HCT116 (cell line): ENCODE results near the gene R3HCC1L. TPM values are rescaled to one million over a fixed set of nuclear protein-coding genes. Genes with fewer than 3 reads are reported as not detected.

ENCODE experiments used
- ATAC-seq: fragments of 200-7000 bp; cut with Tn5 transposase; 2 replicates; pipeline ENCODE4 v1.9.1; 2020; ENCODE audit warnings: mild to moderate bottlenecking, moderate library complexity
- BruUV-seq: library from RNA; stranded (reverse); fragments of 400-500 nt; replicated peaks from 2 replicates; lab custom pipeline; 2021; lab: Mats Ljungman, UMichigan
- CTCF ChIA-PET: fragments of 300-600 bp; sonication (Branson Sonifier 250); formaldehyde crosslinking; loops from one replicate; lab custom pipeline; 2021; ENCODE audit warnings: antibody characterized with exemption; lab: Charles Lee
- POLR2A ChIA-PET: fragments of 300-600, 350-600 bp; sonication (Branson Sonifier 250); formaldehyde crosslinking; loops from one replicate; lab custom pipeline; 2021; ENCODE audit warnings: antibody characterized with exemption; lab: Charles Lee
- RAD21 ChIA-PET, 2 experiments: fragments of 300-600 bp; sonication (Branson Sonifier 250); formaldehyde crosslinking; loops; one replicate each; lab custom pipeline; 2023; ENCODE audit warnings: low total read pairs in 2 of 2; ENCODE audit not compliant: uncharacterized antibody in 2 of 2, unreplicated experiment in 2 of 2, low non-redundant PET in 1 of 2; lab: Charles Lee
- DNase-seq: peaks from one replicate; pipeline ENCODE4 v3.0.0-alpha.2; 2010; ENCODE audit warnings: low read depth, low spot score
- H2AFZ ChIP-seq: fragments of 200-600 bp; shearing (Covaris generic), sonication (generic); 2 replicates; pipeline ENCODE4 v1.6.1; 2017; ENCODE audit warnings: low read depth, mixed run types, mixed read lengths, antibody characterized with exemption, low read length; ENCODE audit not compliant: poor library complexity, severe bottlenecking
- H3K27ac ChIP-seq: 2 replicates; pipeline ENCODE4 v1.5.1; 2012; ENCODE audit warnings: low read depth, low read length
- H3K27me3 ChIP-seq: fragments of 200-600 bp; sonication (generic); 2 replicates; pipeline ENCODE4 v1.6.1; 2016; ENCODE audit warnings: mixed run types, low read length, mixed read lengths; ENCODE audit not compliant: insufficient read depth
- H3K36me3 ChIP-seq, 2 experiments: fragments of 200-500 bp in 1 of 2; fragments of 200-600 bp in 1 of 2; sonication (Bioruptor generic) in 1 of 2; sonication (generic) in 1 of 2; 2 replicates each; pipeline versions ENCODE4 v1.5.1 to v1.6.1; 2014 to 2016; ENCODE audit warnings: low read length in 2 of 2, inconsistent platforms in 1 of 2, mixed read lengths in 1 of 2, mixed run types in 1 of 2; ENCODE audit not compliant: insufficient read depth in 2 of 2, control insufficient read depth in 1 of 2
- H3K4me1 ChIP-seq, 2 experiments: fragments of 200-600 bp in 1 of 2; sonication (generic) in 1 of 2; 2 replicates each; pipeline versions ENCODE4 v1.5.1 to v1.6.1; 2012 to 2017; ENCODE audit warnings: low read length in 2 of 2, inconsistent platforms in 1 of 2, mild to moderate bottlenecking in 1 of 2, mixed read lengths in 1 of 2, mixed run types in 1 of 2, moderate library complexity in 1 of 2; ENCODE audit not compliant: insufficient read depth in 2 of 2, control insufficient read depth in 1 of 2
- H3K4me2 ChIP-seq: fragments of 200-600 bp; sonication (generic); 2 replicates; pipeline ENCODE4 v1.6.1; 2017; ENCODE audit warnings: mixed run types, low read length, mixed read lengths
- H3K4me3 ChIP-seq, 2 experiments: fragments of 200-600 bp in 1 of 2; sonication (generic) in 1 of 2; replicated peaks in 1 of 2; 2 replicates each; pipeline ENCODE4 v1.5.1; 2011 to 2016; ENCODE audit warnings: low read length in 2 of 2, control low read depth in 1 of 2, low read depth in 1 of 2, mild to moderate bottlenecking in 1 of 2, mixed read lengths in 1 of 2, mixed run types in 1 of 2
- H3K79me2 ChIP-seq: fragments of 200-600 bp; sonication (generic); 2 replicates; pipeline ENCODE4 v1.6.1; 2017; ENCODE audit warnings: mild to moderate bottlenecking, mixed run types, low read length, moderate library complexity, mixed read lengths; ENCODE audit not compliant: insufficient read depth
- H3K9ac ChIP-seq: fragments of 200-600 bp; sonication (generic); 2 replicates; pipeline ENCODE4 v1.6.1; 2016; ENCODE audit warnings: low read length, mixed read lengths
- H3K9me2 ChIP-seq: fragments of 200-600 bp; sonication (generic), shearing (Covaris generic); 2 replicates; pipeline ENCODE4 v1.6.1; 2017; ENCODE audit warnings: mixed run types, mild to moderate bottlenecking, moderate library complexity; ENCODE audit not compliant: insufficient read depth
- H3K9me3 ChIP-seq, 2 experiments: fragments of 200-500 bp in 1 of 2; fragments of 200-600 bp in 1 of 2; sonication (Bioruptor generic) in 1 of 2; sonication (generic) in 1 of 2; 2 replicates each; pipeline ENCODE4 v1.6.1; 2014 to 2017; ENCODE audit warnings: low read length in 2 of 2, mixed read lengths in 2 of 2, inconsistent platforms in 1 of 2, low read depth in 1 of 2, mild to moderate bottlenecking in 1 of 2, mixed run types in 1 of 2, moderate library complexity in 1 of 2; ENCODE audit not compliant: control insufficient read depth in 1 of 2, insufficient read depth in 1 of 2
- H4K20me1 ChIP-seq: fragments of 200-600 bp; sonication (generic), shearing (Covaris generic); 2 replicates; pipeline ENCODE4 v1.6.1; 2017; ENCODE audit warnings: mixed run types, mild to moderate bottlenecking, moderate library complexity; ENCODE audit not compliant: insufficient read depth
- CBX3 ChIP-seq: IDR thresholded peaks from 2 replicates; pipeline ENCODE4 v1.6.1; 2012; ENCODE audit warnings: low read depth
- ELF1 ChIP-seq: IDR thresholded peaks from 2 replicates; pipeline ENCODE4 v1.6.1; 2012; ENCODE audit warnings: low read depth, borderline replicate concordance
- EZH2phosphoT487 ChIP-seq: fragments of 200-600 bp; IDR thresholded peaks from 2 replicates; pipeline ENCODE4 v1.6.1; 2018; ENCODE audit warnings: antibody characterized with exemption, borderline replicate concordance
- YY1 ChIP-seq: IDR thresholded peaks from 2 replicates; pipeline ENCODE4 v1.6.1; 2011; ENCODE audit warnings: low read length, low read depth, moderate library complexity, mild to moderate bottlenecking; ENCODE audit not compliant: insufficient replicate concordance; ENCODE audit errors: extremely low read depth
- ZNF274 ChIP-seq: fragments of 200-500 bp; sonication (Bioruptor generic); IDR thresholded peaks from 2 replicates; pipeline ENCODE4 v1.6.1; 2014; ENCODE audit warnings: mild to moderate bottlenecking, low read depth, low read length, inconsistent platforms
- intact Hi-C: fragments of 100-400 bp; cut with micrococcal nuclease; formaldehyde crosslinking; loops from 2 replicates; pipeline ENCODE4 v1.10.0; 2022
- total RNA-seq: library from RNA; stranded (reverse); gene quantifications from one replicate; pipeline ENCODE4 v1.2.1, GENCODE V29; 2021; ENCODE audit not compliant: unreplicated experiment
- TF ChIP-seq, protein P1 (sequence below), 3 experiments: fragments of 200-600 bp in 1 of 3; sonication (generic) in 1 of 3; IDR thresholded peaks in 2 of 3; conservative IDR thresholded peaks in 1 of 3; 2 replicates each; pipeline ENCODE4 v1.5.1; 2012 to 2017; ENCODE audit warnings: low read depth in 2 of 3, low read length in 2 of 3, antibody characterized with exemption in 1 of 3, borderline replicate concordance in 1 of 3, control low read depth in 1 of 3, mild to moderate bottlenecking in 1 of 3, mixed read lengths in 1 of 3, mixed run types in 1 of 3, moderate library complexity in 1 of 3; ENCODE audit not compliant: insufficient read depth in 1 of 3
- TF ChIP-seq, protein P2 (sequence below): IDR thresholded peaks from 2 replicates; pipeline ENCODE4 v1.6.1; 2012
- TF ChIP-seq, protein P3 (sequence below): IDR thresholded peaks from 2 replicates; pipeline ENCODE4 v1.6.1; 2012

Gene R3HCC1L
- total RNA-seq, 1 experiment from 2014 or later = 9.3 TPM

DNA sequence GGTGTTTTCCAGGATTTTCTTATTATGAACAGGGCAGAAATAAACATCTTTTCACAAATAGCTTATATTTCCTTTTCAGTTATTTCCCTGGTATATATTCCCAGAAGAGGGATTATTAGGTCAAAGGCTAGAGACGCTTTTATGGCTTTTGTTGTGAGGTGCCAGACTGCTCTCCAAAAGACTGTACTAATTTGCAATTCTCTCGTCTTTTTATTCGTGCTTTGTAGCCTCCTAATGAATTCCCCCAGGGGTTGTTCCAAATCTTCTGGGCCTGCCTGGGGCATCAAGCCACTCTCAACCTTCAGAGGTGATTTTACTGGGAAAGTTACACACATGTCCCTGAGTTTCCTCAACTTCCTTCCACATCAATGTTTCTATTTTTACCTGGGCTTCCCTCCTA, 34.0 kb upstream of the R3HCC1L start:
- POLR2A ChIA-PET = no interaction called here
- H3K36me3 ChIP-seq = no peaks in the 10 kb centered on the region
- no peak overlapping the region for H3K9ac ChIP-seq
- no peak overlapping the region for H3K4me2 ChIP-seq
- ATAC-seq (no peak), DNase-seq (no peak)
- H2AFZ ChIP-seq = no peak overlapping the region
- intact Hi-C loops = no loop called here
- RAD21 ChIA-PET = no interaction called here
- no peak overlapping the region for H3K27ac ChIP-seq
- H3K9me3 ChIP-seq = no peaks in the 10 kb centered on the region
- peaks cover 70% of the 10 kb centered on the region for H3K27me3 ChIP-seq
- H3K4me3 ChIP-seq = no peak overlapping the region
- H3K4me1 ChIP-seq = no peaks in the 10 kb centered on the region
- no TSS peak for BruUV-seq
- H3K79me2 ChIP-seq = no peaks in the 10 kb centered on the region
- no peaks in the 10 kb centered on the region for H3K9me2 ChIP-seq
- CTCF ChIA-PET = no interaction called here
- TF ChIP-seq, protein P1, sequence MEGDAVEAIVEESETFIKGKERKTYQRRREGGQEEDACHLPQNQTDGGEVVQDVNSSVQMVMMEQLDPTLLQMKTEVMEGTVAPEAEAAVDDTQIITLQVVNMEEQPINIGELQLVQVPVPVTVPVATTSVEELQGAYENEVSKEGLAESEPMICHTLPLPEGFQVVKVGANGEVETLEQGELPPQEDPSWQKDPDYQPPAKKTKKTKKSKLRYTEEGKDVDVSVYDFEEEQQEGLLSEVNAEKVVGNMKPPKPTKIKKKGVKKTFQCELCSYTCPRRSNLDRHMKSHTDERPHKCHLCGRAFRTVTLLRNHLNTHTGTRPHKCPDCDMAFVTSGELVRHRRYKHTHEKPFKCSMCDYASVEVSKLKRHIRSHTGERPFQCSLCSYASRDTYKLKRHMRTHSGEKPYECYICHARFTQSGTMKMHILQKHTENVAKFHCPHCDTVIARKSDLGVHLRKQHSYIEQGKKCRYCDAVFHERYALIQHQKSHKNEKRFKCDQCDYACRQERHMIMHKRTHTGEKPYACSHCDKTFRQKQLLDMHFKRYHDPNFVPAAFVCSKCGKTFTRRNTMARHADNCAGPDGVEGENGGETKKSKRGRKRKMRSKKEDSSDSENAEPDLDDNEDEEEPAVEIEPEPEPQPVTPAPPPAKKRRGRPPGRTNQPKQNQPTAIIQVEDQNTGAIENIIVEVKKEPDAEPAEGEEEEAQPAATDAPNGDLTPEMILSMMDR (IDR thresholded peaks at IDR 0.05 in 2 of 3, conservative IDR thresholded peaks at IDR 0.05 in 1 of 3; ENCODE audit: borderline replicate concordance in 1 of 3, insufficient read depth in 1 of 3, low read depth in 2 of 3, low read length in 2 of 3) = no peak
- no peak for TF ChIP-seq CBX3
- no peak for TF ChIP-seq ZNF274
- TF ChIP-seq, protein P2, sequence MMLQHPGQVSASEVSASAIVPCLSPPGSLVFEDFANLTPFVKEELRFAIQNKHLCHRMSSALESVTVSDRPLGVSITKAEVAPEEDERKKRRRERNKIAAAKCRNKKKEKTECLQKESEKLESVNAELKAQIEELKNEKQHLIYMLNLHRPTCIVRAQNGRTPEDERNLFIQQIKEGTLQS = no peak
- TF ChIP-seq, protein P3, sequence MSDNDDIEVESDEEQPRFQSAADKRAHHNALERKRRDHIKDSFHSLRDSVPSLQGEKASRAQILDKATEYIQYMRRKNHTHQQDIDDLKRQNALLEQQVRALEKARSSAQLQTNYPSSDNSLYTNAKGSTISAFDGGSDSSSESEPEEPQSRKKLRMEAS = no peak
- no peak for TF ChIP-seq YY1
- TF ChIP-seq EZH2phosphoT487 = no peak
- TF ChIP-seq ELF1 = no peak
- no peaks in the 10 kb centered on the region for H4K20me1 ChIP-seq
